ENCODE measurements around the gene COL27A1. TPM values are rescaled to one million over a fixed set of nuclear protein-coding genes. Genes with fewer than 3 reads are reported as not detected.

Gene COL27A1
- total RNA-seq, 1 donor from 2014 or later = 9.3 TPM

- DNase-seq (ENCODE audit: low spot score in 2 of 2) = no peak
- peak overlapping the region; percentile 77 to 91 for H3K27ac ChIP-seq
- peaks cover 21 to 83% of the 10 kb centered on the region in 2 donors for H3K4me1 ChIP-seq
- no peak for TF ChIP-seq CTCF (IDR thresholded peaks at IDR 0.05)
- intact Hi-C loops (cut with DNase I) = loop anchor here (10.0 kb wide), 1 partner anchor 208 kb away; the partner anchor contains the start of gene AKNA
- no peaks in the 10 kb centered on the region for H3K9me3 ChIP-seq
- no peaks in the 10 kb centered on the region for H3K27me3 ChIP-seq
- no peaks in the 10 kb centered on the region for H3K36me3 ChIP-seq
- no peak overlapping the region for H3K4me3 ChIP-seq
Measured at GRCh38 chr9:114176624-114177291, 21.4 kb downstream of the COL27A1 start.

- Histone ChIP-seq H3K9me3 (no peaks in the 10 kb centered on the region), H3K36me3 (no peaks in the 10 kb centered on the region), H3K27me3 (no peaks in the 10 kb centered on the region), H3K4me1 (peaks cover 21 to 80% of the 10 kb centered on the region in 2 donors), H3K27ac (peak overlapping the region; percentile 77 to 91), H3K4me3 (no peak overlapping the region)
- no peak for TF ChIP-seq CTCF (IDR thresholded peaks at IDR 0.05)
- DNase-seq (ENCODE audit: low spot score in 2 of 2) = no peak
- intact Hi-C loops (cut with DNase I) = loop anchor here (2.0 to 10.0 kb wide), 4 partner anchors 19 to 207 kb away; partner anchors contain the start of gene AKNA
Measured at GRCh38 chr9:114177423-114178064, 22.2 kb downstream of the COL27A1 start.

- no peak for TF ChIP-seq CTCF (IDR thresholded peaks at IDR 0.05)
- peaks cover 21 to 80% of the 10 kb centered on the region in 2 donors for H3K4me1 ChIP-seq
- H3K36me3 ChIP-seq = no peaks in the 10 kb centered on the region
- H3K27me3 ChIP-seq = no peaks in the 10 kb centered on the region
- no peak overlapping the region for H3K4me3 ChIP-seq
- intact Hi-C loops (cut with DNase I) = loop anchor here (2.0 to 10.0 kb wide), 4 partner anchors 19 to 207 kb away; partner anchors contain the start of gene AKNA
- peak overlapping the region; percentile 77 to 91 for H3K27ac ChIP-seq
- no peaks in the 10 kb centered on the region for H3K9me3 ChIP-seq
- no peak for DNase-seq (ENCODE audit: low spot score in 2 of 2)
Measured at GRCh38 chr9:114178076-114178475, 22.7 kb downstream of the COL27A1 start.

- Histone ChIP-seq H3K4me3 (no peak overlapping the region), H3K27ac (peak overlapping the region; percentile 77 to 91), H3K36me3 (no peaks in the 10 kb centered on the region), H3K27me3 (no peaks in the 10 kb centered on the region), H3K9me3 (no peaks in the 10 kb centered on the region), H3K4me1 (peaks cover 21 to 80% of the 10 kb centered on the region in 2 donors)
- intact Hi-C loops (cut with DNase I) = loop anchor here (2.0 to 10.0 kb wide), 4 partner anchors 20 to 206 kb away; partner anchors contain the start of gene AKNA
- TF ChIP-seq CTCF (IDR thresholded peaks at IDR 0.05) = no peak
- DNase-seq (ENCODE audit: low spot score in 2 of 2) = peak in 1 of 2 donors; percentile 91
Measured at GRCh38 chr9:114178756-114179450, 23.6 kb downstream of the COL27A1 start.

- Histone ChIP-seq H3K4me1 (peaks cover 21 to 79% of the 10 kb centered on the region in 2 donors), H3K9me3 (no peaks in the 10 kb centered on the region), H3K36me3 (no peaks in the 10 kb centered on the region), H3K27me3 (no peaks in the 10 kb centered on the region), H3K4me3 (no peak overlapping the region), H3K27ac (peak overlapping the region; percentile 77 to 91)
- no peak for DNase-seq (ENCODE audit: low spot score in 2 of 2)
- no peak for TF ChIP-seq CTCF (IDR thresholded peaks at IDR 0.05)
- intact Hi-C loops (cut with DNase I) = loop anchor here (2.0 to 10.0 kb wide), 4 partner anchors 21 to 205 kb away; partner anchors contain the start of gene AKNA
Measured at GRCh38 chr9:114179516-114179915, 24.2 kb downstream of the COL27A1 start.
